Skeletal muscle cell (primary cell): Measurements from ENCODE around the gene TTI1.

Experiments
- DNase-seq: peaks from one replicate; pipeline ENCODE4 v3.0.0-alpha.2; 2010; ENCODE audit warnings: low read depth
- H3K4me3 ChIP-seq: 2 replicates; pipeline ENCODE4 v1.5.1; 2011; ENCODE audit warnings: low read depth, mild to moderate bottlenecking, control low read depth, low read length, moderate library complexity

Gene TTI1

GRCh38 chr20:38033330-38034107 lies at the start of gene TTI1, which contains the start of gene RPRD1B:
TTI1 (minus strand) TSS chr20:38033456; CDS start chr20:38013816, 19,640 bp downstream.
RPRD1B (plus strand) TSS chr20:38033746; CDS start chr20:38033948, 202 bp downstream.
- peak; percentile 51 for DNase-seq
- peak within 1 kb of the TSS; percentile 96 for H3K4me3 ChIP-seq

GRCh38 chr20:38082894-38083293 lies 49.6 kb upstream of the TTI1 start:
- no peak for DNase-seq
- no peak overlapping the region for H3K4me3 ChIP-seq

DNA sequence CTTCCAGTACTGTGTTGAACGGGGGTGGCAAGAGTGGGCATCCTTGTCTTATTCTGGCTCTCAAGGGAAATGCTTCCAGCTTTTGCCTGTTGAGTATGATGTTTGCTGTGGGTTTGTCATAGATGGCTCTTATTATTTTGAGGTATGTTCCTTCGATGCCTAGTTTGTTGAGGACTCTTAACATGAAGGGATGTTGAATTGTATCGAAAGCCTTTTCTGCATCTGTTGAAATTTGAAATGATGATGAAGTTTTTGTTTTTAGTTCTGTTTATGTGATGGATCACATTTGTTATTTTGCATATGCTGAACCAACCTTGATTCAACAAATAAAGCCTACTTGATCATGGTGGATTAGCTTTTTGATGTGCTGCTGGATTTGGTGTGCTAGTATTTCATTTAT lies 48.3 kb upstream of the TTI1 start:
- no peak overlapping the region for H3K4me3 ChIP-seq
- no peak for DNase-seq

DNA sequence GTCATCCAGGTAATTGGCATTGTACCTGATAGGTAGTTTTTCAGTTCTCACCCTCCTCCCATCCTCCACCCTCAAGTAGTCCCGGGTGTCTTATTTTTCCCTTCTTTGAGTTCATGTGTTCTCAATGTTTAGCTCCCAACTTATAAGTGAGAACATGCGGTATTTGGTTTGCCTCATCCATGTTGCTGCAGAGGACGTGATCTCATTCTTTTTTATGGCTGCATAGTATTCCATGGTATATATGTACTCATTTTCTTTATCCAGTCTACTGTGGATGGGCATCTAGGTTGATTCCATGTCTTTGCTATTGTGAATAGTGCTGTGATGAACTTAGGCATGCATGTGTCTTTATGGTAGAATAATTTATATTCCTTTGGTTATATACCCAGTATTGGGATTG lies 46.1 kb upstream of the TTI1 start:
- H3K4me3 ChIP-seq = no peak overlapping the region
- no peak for DNase-seq

GRCh38 chr20:38078084-38078483 lies 44.8 kb upstream of the TTI1 start:
- no peak for DNase-seq
- no peak overlapping the region for H3K4me3 ChIP-seq

- no peak for DNase-seq
- H3K4me3 ChIP-seq = no peak overlapping the region
These were observed 43.3 kb upstream of the TTI1 start for GRCh38 chr20:38076548-38076947.

DNA sequence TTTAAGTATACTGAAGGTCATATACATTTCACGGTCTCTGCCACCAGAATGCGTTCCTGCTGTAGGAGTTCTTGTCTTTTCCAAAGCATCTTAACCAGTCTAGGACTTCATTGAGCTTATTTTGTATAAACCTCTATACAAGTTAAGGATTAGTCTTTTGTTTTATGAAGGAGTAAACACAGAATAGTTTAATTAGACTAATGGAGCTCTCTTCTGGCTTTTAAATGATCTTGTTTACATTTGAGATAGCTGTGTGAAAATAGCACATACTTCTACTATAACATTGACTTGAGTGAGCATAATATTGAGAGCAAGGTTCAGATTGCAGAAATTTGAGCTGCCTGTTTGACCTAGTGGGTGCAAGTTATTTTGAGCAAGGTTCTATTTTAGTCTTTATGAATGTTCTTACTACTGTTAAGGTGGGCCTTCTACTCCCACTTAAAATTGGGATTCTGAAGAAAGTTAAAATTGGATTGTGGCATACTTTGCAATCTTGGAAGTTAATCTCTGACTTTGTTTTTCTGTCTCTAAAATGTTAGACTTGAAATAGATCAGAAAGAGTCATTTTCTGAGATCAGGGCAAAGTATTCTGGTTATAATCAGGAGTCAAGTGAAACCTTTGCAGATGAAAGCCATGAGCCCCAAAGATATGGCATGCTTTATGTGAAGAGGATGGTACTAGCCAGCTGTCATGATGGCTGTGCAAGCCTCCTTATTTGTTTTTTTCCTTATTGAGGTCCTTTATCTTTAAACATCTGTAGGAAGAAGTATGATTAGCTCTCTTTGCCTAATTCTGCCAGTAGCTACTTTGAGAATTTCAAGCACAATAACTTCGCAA lies 42.1 kb upstream of the TTI1 start:
- H3K4me3 ChIP-seq = no peak overlapping the region
- DNase-seq = no peak

GRCh38 chr20:38073307-38074071 lies 40.2 kb upstream of the TTI1 start:
- no peak overlapping the region for H3K4me3 ChIP-seq
- DNase-seq = peak; percentile 88

DNA sequence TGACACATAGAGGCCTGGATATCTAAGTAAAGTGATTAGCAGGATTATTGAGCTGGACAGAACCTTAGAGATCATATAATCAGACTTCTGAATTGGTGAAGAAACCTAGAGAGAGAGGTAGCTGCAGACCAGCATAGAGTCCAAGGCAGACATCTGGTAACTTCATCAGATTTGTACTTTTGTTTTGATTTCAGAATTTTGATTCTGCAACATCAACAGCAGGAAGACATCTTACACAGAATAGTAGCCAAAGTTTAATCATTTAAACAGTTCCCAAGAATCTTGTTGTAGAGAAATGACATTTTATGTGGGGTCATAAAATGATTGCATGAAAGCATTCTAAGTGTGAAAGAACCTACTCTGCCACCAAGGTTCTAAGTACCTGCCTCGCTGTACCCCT lies 39.6 kb upstream of the TTI1 start:
- DNase-seq = no peak

GRCh38 chr20:38067717-38068365 lies 34.6 kb upstream of the TTI1 start:
- no peak for DNase-seq

More for the DNA sequence above, 39.6 kb upstream of the TTI1 start:
- H3K4me3 ChIP-seq = no peak overlapping the region

DNA sequence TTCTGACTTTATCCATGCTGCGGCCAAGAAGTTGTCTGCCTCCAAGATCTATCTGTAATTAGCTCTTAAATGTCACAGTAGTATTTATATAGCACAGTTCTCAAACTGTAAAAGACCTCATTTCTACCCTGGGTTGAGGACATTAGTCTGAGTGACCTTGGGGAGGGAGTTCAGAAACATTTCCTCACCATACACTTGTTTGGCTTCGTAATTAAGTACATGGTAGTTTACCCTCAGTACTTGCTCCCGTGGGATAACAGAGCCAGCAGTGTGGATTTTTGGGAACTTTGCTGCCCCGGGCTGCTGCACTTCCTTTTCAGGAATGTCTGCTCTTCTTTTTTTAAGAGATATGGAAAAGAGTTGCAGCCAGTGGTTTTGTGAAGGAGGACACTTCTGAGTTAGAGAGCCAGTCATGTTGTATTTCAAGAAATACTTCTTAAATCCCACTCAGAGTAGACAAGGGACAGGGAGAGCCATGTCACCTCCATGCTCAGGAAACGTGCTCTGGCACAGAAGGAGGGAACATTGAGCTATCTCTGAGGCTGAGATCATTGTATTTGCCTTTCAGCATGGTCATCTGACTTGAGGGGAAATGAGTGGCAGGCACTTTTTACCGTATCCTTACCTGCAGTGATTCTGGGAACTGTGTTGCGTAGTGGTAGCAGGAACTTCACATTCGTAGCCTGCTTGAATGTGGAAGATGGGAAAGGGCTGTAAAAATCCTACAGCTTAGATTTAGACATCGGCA lies 33.9 kb upstream of the TTI1 start:
- no peak overlapping the region for H3K4me3 ChIP-seq
- no peak for DNase-seq

More at GRCh38 chr20:38067717-38068365, 34.6 kb upstream of the TTI1 start:
- no peak overlapping the region for H3K4me3 ChIP-seq

DNA sequence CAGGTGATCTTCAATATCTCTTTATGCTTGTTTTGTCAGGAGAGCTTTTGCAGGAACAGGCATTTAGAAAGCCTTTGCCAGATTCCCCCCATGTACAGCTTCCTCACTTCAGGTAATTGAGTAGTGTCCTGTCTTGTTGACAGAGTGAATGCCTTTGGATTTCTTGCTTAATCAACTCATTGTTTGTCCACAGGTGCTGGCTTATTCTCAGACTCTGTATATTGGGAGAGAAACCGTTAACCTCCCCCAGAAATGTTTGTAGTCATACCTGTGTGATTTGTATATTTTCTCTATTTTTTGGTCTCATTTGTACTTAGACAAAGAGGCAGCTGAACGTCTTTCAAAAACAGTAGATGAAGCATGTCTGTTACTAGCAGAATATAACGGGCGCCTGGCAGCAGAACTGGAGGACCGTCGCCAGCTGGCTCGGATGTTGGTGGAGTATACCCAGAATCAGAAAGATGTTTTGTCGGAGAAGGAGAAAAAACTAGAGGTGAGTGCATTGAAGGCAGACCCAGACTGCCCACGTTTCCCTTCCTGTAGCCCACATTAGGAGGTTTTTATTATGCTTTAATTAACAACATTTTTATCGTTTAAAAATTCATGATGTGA lies 32.6 kb upstream of the TTI1 start:
- DNase-seq = no peak
- H3K4me3 ChIP-seq = no peak overlapping the region

DNA sequence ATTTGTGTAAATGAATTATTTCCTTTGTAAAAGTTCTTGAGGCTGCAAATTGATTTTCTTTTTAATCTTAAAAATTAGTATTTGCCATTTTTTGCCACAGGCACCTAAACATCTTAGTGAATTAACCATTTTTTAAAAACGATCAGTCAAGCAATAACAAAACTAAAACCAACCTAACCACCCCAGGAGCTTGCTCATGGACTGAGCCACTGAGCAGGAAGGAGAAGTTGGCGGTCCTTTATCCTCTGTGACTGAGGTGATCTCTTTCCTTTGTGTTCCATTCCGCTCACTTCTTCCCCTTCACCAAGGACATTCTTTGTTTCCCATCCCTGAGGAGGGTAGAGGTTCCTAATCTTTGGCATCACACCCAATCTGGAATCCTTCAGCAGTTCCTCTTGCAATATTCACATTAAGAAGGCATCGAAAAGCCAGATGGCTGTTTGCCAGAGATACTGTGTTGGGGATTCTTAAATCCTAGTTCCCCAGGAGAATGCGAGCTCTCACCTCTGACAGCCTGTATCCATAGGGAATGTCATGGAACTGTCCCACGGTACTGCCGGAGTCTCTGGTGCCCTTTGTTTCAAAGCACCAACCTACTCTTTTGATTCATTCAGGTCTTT lies 30.8 kb upstream of the TTI1 start:
- no peak overlapping the region for H3K4me3 ChIP-seq
- no peak for DNase-seq

DNA sequence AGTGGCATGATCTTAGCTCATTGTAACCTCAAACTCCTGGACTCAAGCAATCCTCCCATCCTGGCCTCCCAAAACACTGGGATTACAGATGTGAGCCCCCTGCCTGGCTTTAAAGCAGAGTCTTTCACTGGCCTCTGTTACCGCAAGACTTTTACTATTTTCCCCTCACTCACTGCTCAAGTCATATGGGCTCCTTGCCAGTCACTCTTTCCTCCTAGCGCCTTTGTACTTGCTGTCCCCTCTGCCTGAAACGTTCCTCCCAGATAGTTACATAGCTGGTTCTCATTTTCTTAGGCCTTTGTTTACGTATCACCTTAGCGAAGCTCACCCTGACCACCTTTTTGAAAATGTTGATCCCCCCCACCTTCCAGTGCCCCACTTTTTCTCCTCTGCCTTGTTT lies 29.6 kb upstream of the TTI1 start:
- DNase-seq = no peak
- H3K4me3 ChIP-seq = no peak overlapping the region

DNA sequence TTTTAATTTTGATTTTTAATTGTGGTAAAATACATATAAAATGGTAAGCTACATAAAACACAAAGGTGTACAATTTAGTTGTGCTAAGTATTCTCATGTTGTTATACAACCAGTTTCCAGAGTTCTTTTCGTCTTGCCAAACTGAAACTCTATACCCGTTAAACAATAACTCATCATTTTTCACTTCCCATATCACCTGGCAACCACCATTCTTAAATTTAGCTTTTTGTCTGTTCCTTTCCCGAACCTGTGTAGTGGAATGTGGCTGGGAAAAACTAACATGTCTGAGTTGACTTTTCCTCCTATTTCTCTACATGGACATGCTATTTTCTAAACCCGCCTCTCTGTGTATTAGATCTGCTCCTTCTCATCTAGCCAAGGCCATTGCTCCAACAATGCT lies 27.9 kb upstream of the TTI1 start:
- no peak overlapping the region for H3K4me3 ChIP-seq
- DNase-seq = no peak

DNA sequence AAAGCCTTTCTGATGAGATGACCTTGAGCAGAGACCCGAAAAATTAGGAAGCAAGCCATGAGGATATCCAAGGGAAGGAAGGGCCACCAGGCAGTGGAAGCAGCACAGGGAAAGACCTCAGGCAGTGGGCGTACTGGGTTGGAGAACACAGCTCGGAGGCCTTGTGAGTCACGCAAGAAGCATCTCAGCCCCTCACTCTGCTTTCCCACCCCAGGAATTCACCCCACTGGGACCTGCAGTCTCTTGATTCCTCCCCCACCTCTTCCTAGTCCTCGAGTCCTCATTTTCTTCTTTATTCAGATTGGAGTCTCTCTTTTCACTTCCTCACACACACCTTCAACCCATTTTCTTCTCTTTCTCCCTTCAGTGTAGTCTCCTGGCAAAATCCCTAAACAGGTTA lies 27.3 kb upstream of the TTI1 start:
- DNase-seq = no peak
- H3K4me3 ChIP-seq = no peak overlapping the region

DNA sequence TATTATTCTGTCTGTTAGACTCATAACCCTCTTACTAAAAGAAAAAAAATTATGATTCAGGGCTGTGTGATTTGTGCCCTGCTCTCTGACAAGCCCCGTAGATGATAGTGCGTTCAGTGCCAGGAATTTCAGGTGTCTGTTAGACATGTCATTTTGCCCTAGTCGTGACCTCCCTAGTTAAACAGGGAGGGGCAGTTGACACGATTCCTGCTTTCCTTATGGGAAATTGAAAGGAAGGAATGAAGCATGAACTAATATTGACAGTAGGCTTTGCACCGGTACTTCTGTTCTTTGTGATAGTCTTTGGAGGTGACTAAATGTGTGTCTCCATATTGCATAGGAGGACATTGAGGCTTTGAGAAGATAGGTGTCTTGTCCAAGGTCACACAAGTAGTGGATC lies 26.6 kb upstream of the TTI1 start:
- no peak for DNase-seq
- no peak overlapping the region for H3K4me3 ChIP-seq
